Thyroid gland (tissue), 4 donors: Measurements from ENCODE around the gene RASL10A. TPM values are rescaled to one million over a fixed set of nuclear protein-coding genes. Genes with fewer than 3 reads are reported as not detected.

Experiments
- DNase-seq, 2 donors: peaks; one replicate each; pipeline ENCODE4 v3.0.0-alpha.2; 2019
- H3K27ac ChIP-seq, 3 donors: fragments of 200-600 bp; sonication (generic); 1 replicate in 2 of 3; 2 replicates in 1 of 3; pipeline ENCODE4 v1.5.1; 2016 to 2019; ENCODE audit warnings: mild to moderate bottlenecking in 1 of 3, moderate library complexity in 1 of 3
- H3K27me3 ChIP-seq: fragments of 200-600 bp; sonication (generic); one replicate; pipeline ENCODE4 v1.5.1; 2019
- H3K36me3 ChIP-seq, 2 donors: fragments of 200-600 bp; sonication (generic); one replicate each; pipeline ENCODE4 v1.5.1; 2016 to 2019
- H3K4me1 ChIP-seq, 2 donors: fragments of 200-600 bp; sonication (generic); one replicate each; pipeline ENCODE4 v1.5.1; 2017 to 2019
- H3K4me3 ChIP-seq, 3 donors: fragments of 200-600 bp; sonication (generic); replicated peaks in 1 of 3; 1 replicate in 2 of 3; 2 replicates in 1 of 3; pipeline ENCODE4 v1.5.1; 2016; ENCODE audit warnings: mild to moderate bottlenecking in 1 of 3
- H3K9me3 ChIP-seq: fragments of 200-600 bp; sonication (generic); one replicate; pipeline ENCODE4 v1.5.1; 2017
- CTCF ChIP-seq, 6 experiments: fragments of 200-600 bp in 3 of 6; fragments of 450-650 bp in 3 of 6; sonication (generic) in 3 of 6; IDR thresholded peaks; one replicate each; pipeline ENCODE4 v1.5.1; 2016 to 2019; ENCODE audit warnings: antibody characterized with exemption in 6 of 6, mild to moderate bottlenecking in 2 of 6, inconsistent platforms in 1 of 6, moderate library complexity in 1 of 6
- POLR2A ChIP-seq, 2 donors: fragments of 450-650 bp; IDR thresholded peaks; one replicate each; pipeline ENCODE4 v1.6.1; 2017; ENCODE audit warnings: antibody characterized with exemption in 2 of 2, mild to moderate bottlenecking in 2 of 2, moderate library complexity in 1 of 2
- WGBS, 2 donors: methylation state at CpG; one replicate each; pipeline ENCODE4 v1.1.5; 2017; 5-methylcytosine and 5-hydroxymethylcytosine counted together
- intact Hi-C: fragments of 100-400 bp; cut with DNase I; formaldehyde crosslinking; loops from one replicate; pipeline ENCODE4 v1.15.1; 2023
- total RNA-seq, 4 donors: library from RNA; depleted of rRNA; stranded (reverse); fragments of >200 nt; gene quantifications; one replicate each; pipeline ENCODE4 v1.2.3, GENCODE V29; 2016

The RASL10A gene
- total RNA-seq, 4 donors from 2014 or later = 0.67 to 1.7 TPM; not detected in 2

- H3K27ac ChIP-seq = peak overlapping the region in 1 of 3 donors; percentile 19
- intact Hi-C loops = loop anchor here (5.0 kb wide), 1 partner anchor 37 kb away; the partner anchor contains the start of gene GAS2L1
- no peak for DNase-seq
- WGBS, 2 donors = 20 to 22% methylated on average over 9 of the region's 9 CpGs
- H3K9me3 ChIP-seq = no peaks in the 10 kb centered on the region
- H3K4me1 ChIP-seq = peaks cover 35 to 44% of the 10 kb centered on the region in 2 donors
- peak overlapping the region in 1 of 3 donors; percentile 78 for H3K4me3 ChIP-seq
- peaks cover 25 to 33% of the 10 kb centered on the region in 2 donors for H3K36me3 ChIP-seq
- TF ChIP-seq POLR2A (IDR thresholded peaks at IDR 0.05) (no peak), CTCF (IDR thresholded peaks at IDR 0.05) (no peak)
- no peaks in the 10 kb centered on the region for H3K27me3 ChIP-seq
These were observed 44.8 kb downstream of the RASL10A start for GRCh38 chr22:29270475-29271271.

- intact Hi-C loops = loop anchor here (5.0 kb wide), 1 partner anchor 37 kb away; the partner anchor contains the start of gene GAS2L1
- DNase-seq = no peak
- peak overlapping the region in 1 of 3 donors; percentile 98 for H3K27ac ChIP-seq
- peak overlapping the region; percentile 14 to 78 (median 49) for H3K4me3 ChIP-seq
- H3K27me3 ChIP-seq = no peaks in the 10 kb centered on the region
- peaks cover 35 to 44% of the 10 kb centered on the region in 2 donors for H3K4me1 ChIP-seq
- peaks cover 32% of the 10 kb centered on the region in 2 donors for H3K36me3 ChIP-seq
- WGBS, 2 donors = 10 to 16% methylated on average over 13 of the region's 13 CpGs
- H3K9me3 ChIP-seq = no peaks in the 10 kb centered on the region
- no peak for TF ChIP-seq CTCF (IDR thresholded peaks at IDR 0.05)
- TF ChIP-seq POLR2A (IDR thresholded peaks at IDR 0.05) = no peak
These were observed 45.6 kb downstream of the RASL10A start for GRCh38 chr22:29269731-29270474.

- Histone ChIP-seq H3K9me3 (no peaks in the 10 kb centered on the region), H3K4me1 (peaks cover 35 to 44% of the 10 kb centered on the region in 2 donors), H3K36me3 (peaks cover 26 to 27% of the 10 kb centered on the region in 2 donors), H3K4me3 (peak overlapping the region; percentile 49 to 92 (median 78)), H3K27me3 (no peaks in the 10 kb centered on the region), H3K27ac (peak overlapping the region in 2 of 3 donors; percentile 98)
- TF ChIP-seq CTCF (IDR thresholded peaks at IDR 0.05) = no peak
- no peak for TF ChIP-seq POLR2A (IDR thresholded peaks at IDR 0.05)
- intact Hi-C loops = no loop called here
- no peak for DNase-seq
- WGBS, 2 donors = 1 to 4% methylated on average over 14 of the region's 14 CpGs
These were observed 46.3 kb downstream of the RASL10A start for GRCh38 chr22:29269230-29269604.

- Histone ChIP-seq H3K9me3 (no peaks in the 10 kb centered on the region), H3K27ac (peak overlapping the region; percentile 95 to 98 (median 98)), H3K36me3 (peaks cover 21 to 26% of the 10 kb centered on the region in 2 donors), H3K27me3 (no peaks in the 10 kb centered on the region), H3K4me1 (peaks cover 35 to 44% of the 10 kb centered on the region in 2 donors), H3K4me3 (peak overlapping the region; percentile 49 to 92 (median 78))
- no peak for TF ChIP-seq POLR2A (IDR thresholded peaks at IDR 0.05)
- no peak for TF ChIP-seq CTCF (IDR thresholded peaks at IDR 0.05)
- 0% methylated on average over 13 to 24 of the region's 51 CpGs for WGBS, 2 donors
- intact Hi-C loops = no loop called here
- DNase-seq = peak; percentile 51 to 57
These were observed 46.8 kb downstream of the RASL10A start for GRCh38 chr22:29268511-29269229.
